Suprapubic skin (tissue), 4 donors: ENCODE data around the gene CD96. TPM values are rescaled to one million over a fixed set of nuclear protein-coding genes. Genes with fewer than 3 reads are reported as not detected.
"Not testable (repeated sequence)": the region's sequence is repeated elsewhere in the genome, so short reads cannot be mapped to it uniquely, and the experiment has no call there.

Experiments used
- DNase-seq, 2 donors: peaks; one replicate each; pipeline ENCODE4 v3.0.0-alpha.2; 2019; ENCODE audit warnings: low spot score in 2 of 2
- H3K27ac ChIP-seq: fragments of 200-600 bp; sonication (generic); one replicate; pipeline ENCODE4 v1.5.1; 2019
- H3K27me3 ChIP-seq: fragments of 200-600 bp; sonication (generic); one replicate; pipeline ENCODE4 v1.5.1; 2019
- H3K36me3 ChIP-seq: fragments of 200-600 bp; sonication (generic); one replicate; pipeline ENCODE4 v1.5.1; 2019
- H3K4me1 ChIP-seq: fragments of 200-600 bp; sonication (generic); one replicate; pipeline ENCODE4 v1.5.1; 2019
- H3K4me3 ChIP-seq: fragments of 200-600 bp; sonication (generic); one replicate; pipeline ENCODE4 v1.5.1; 2019; ENCODE audit warnings: mild to moderate bottlenecking
- H3K9me3 ChIP-seq: fragments of 200-600 bp; sonication (generic); one replicate; pipeline ENCODE4 v1.5.1; 2019
- CTCF ChIP-seq, 2 donors: fragments of 200-600 bp in 1 of 2; fragments of 450-650 bp in 1 of 2; sonication (generic) in 1 of 2; IDR thresholded peaks; one replicate each; pipeline ENCODE4 v1.5.1; 2016 to 2019; ENCODE audit warnings: antibody characterized with exemption in 2 of 2, mild to moderate bottlenecking in 1 of 2, moderate library complexity in 1 of 2
- EP300 ChIP-seq: sonication (generic); formaldehyde crosslinking; IDR thresholded peaks from one replicate; pipeline ENCODE4 v1.6.1; 2017; ENCODE audit warnings: antibody characterized with exemption
- POLR2A ChIP-seq, 2 donors: fragments of 450-650 bp; IDR thresholded peaks; one replicate each; pipeline ENCODE4 v1.6.1; 2017; ENCODE audit warnings: antibody characterized with exemption in 2 of 2, mild to moderate bottlenecking in 2 of 2, moderate library complexity in 2 of 2
- POLR2AphosphoS5 ChIP-seq, 3 donors: sonication (generic); formaldehyde crosslinking; IDR thresholded peaks; one replicate each; pipeline ENCODE4 v1.6.1; 2017; ENCODE audit warnings: antibody characterized with exemption in 3 of 3
- WGBS: methylation state at CpG from one replicate; pipeline ENCODE4 v1.1.5; 2018; 5-methylcytosine and 5-hydroxymethylcytosine counted together
- total RNA-seq, 4 donors: library from RNA; depleted of rRNA; stranded (reverse); fragments of >200 nt; gene quantifications; one replicate each; pipeline ENCODE4 v1.1.0, GENCODE V29; 2016

CD96 gene
- total RNA-seq, 4 donors from 2014 or later: 0.49 to 0.56 (median 0.55) TPM; not detected in 1

- H3K9me3 ChIP-seq: no peaks in the 10 kb centered on the region
- TF ChIP-seq POLR2AphosphoS5 (IDR thresholded peaks at IDR 0.05): no peak
- no peak for TF ChIP-seq POLR2A (IDR thresholded peaks at IDR 0.05)
- TF ChIP-seq CTCF (IDR thresholded peaks at IDR 0.05): no peak
- no peak for TF ChIP-seq EP300
- DNase-seq: no peak
- no peak overlapping the region for H3K27ac ChIP-seq
- 47% methylated on average over 3 of the region's 3 CpGs for WGBS
- no peaks in the 10 kb centered on the region for H3K27me3 ChIP-seq
- H3K36me3 ChIP-seq: no peaks in the 10 kb centered on the region
- H3K4me3 ChIP-seq: no peak overlapping the region
- H3K4me1 ChIP-seq: no peaks in the 10 kb centered on the region
Observed at GRCh38 chr3:111541391-111541790, 606 bp upstream of the CD96 start.

GRCh38 chr3:111542611-111543300 lies 759 bp downstream of the CD96 start:
- TF ChIP-seq CTCF (IDR thresholded peaks at IDR 0.05) (no peak), POLR2AphosphoS5 (IDR thresholded peaks at IDR 0.05) (no peak), POLR2A (IDR thresholded peaks at IDR 0.05) (no peak), EP300 (no peak)
- Histone ChIP-seq H3K9me3 (no peaks in the 10 kb centered on the region), H3K27me3 (no peaks in the 10 kb centered on the region), H3K4me3 (no peak overlapping the region), H3K4me1 (no peaks in the 10 kb centered on the region), H3K36me3 (no peaks in the 10 kb centered on the region), H3K27ac (no peak overlapping the region)
- WGBS: 74% methylated on average over 4 of the region's 4 CpGs
- DNase-seq: no peak

GRCh38 chr3:111545349-111545748 lies 3.4 kb downstream of the CD96 start:
- H3K4me3 ChIP-seq: no peak overlapping the region
- WGBS: 66% methylated on average over 2 of the region's 2 CpGs
- H3K27ac ChIP-seq: no peak overlapping the region
- no peaks in the 10 kb centered on the region for H3K4me1 ChIP-seq
- no peaks in the 10 kb centered on the region for H3K9me3 ChIP-seq
- H3K27me3 ChIP-seq: no peaks in the 10 kb centered on the region
- no peak for DNase-seq
- H3K36me3 ChIP-seq: no peaks in the 10 kb centered on the region
- no peak for TF ChIP-seq EP300

- no peak overlapping the region for H3K27ac ChIP-seq
- H3K36me3 ChIP-seq: no peaks in the 10 kb centered on the region
- no peaks in the 10 kb centered on the region for H3K27me3 ChIP-seq
- no peak overlapping the region for H3K4me3 ChIP-seq
- DNase-seq: no peak
- H3K4me1 ChIP-seq: no peaks in the 10 kb centered on the region
- WGBS: 75% methylated on average over 4 of the region's 4 CpGs
- TF ChIP-seq POLR2AphosphoS5 (IDR thresholded peaks at IDR 0.05) (no peak), CTCF (IDR thresholded peaks at IDR 0.05) (no peak), EP300 (no peak), POLR2A (IDR thresholded peaks at IDR 0.05) (no peak)
- no peaks in the 10 kb centered on the region for H3K9me3 ChIP-seq
Observed at GRCh38 chr3:111547631-111548030, 5.6 kb downstream of the CD96 start.

- Histone ChIP-seq H3K4me1 (no peaks in the 10 kb centered on the region), H3K27me3 (no peaks in the 10 kb centered on the region), H3K4me3 (no peak overlapping the region), H3K36me3 (no peaks in the 10 kb centered on the region), H3K9me3 (no peaks in the 10 kb centered on the region), H3K27ac (no peak overlapping the region)
- DNase-seq: no peak
- 100% methylated on average over 1 of the region's 1 CpG for WGBS
- TF ChIP-seq POLR2AphosphoS5 (IDR thresholded peaks at IDR 0.05) (no peak), EP300 (no peak), CTCF (IDR thresholded peaks at IDR 0.05) (no peak), POLR2A (IDR thresholded peaks at IDR 0.05) (no peak)
Observed at GRCh38 chr3:111548092-111548491, 6.1 kb downstream of the CD96 start.

GRCh38 chr3:111548756-111549155 lies 6.8 kb downstream of the CD96 start:
- H3K27me3 ChIP-seq: no peaks in the 10 kb centered on the region
- no peak for DNase-seq
- H3K4me1 ChIP-seq: no peaks in the 10 kb centered on the region
- no peak for TF ChIP-seq CTCF (IDR thresholded peaks at IDR 0.05)
- no peak for TF ChIP-seq POLR2AphosphoS5 (IDR thresholded peaks at IDR 0.05)
- TF ChIP-seq EP300: no peak
- TF ChIP-seq POLR2A (IDR thresholded peaks at IDR 0.05): no peak
- H3K27ac ChIP-seq: no peak overlapping the region
- H3K36me3 ChIP-seq: no peaks in the 10 kb centered on the region
- no peaks in the 10 kb centered on the region for H3K9me3 ChIP-seq
- no peak overlapping the region for H3K4me3 ChIP-seq

GRCh38 chr3:111561902-111562301 lies 19.9 kb downstream of the CD96 start:
- whole genome bisulfite sequencing: 97% methylated on average over 15 of the region's 25 CpGs

More at GRCh38 chr3:111561902-111562301, 19.9 kb downstream of the CD96 start:
- not testable (repeated sequence) for H3K4me3 ChIP-seq, DNase-seq, H3K27me3 ChIP-seq, H3K9me3 ChIP-seq, H3K36me3 ChIP-seq, H3K4me1 ChIP-seq, H3K27ac ChIP-seq
